COLO829 (cell line): ENCODE data around the gene IFT43.

ENCODE experiments used
- DNase-seq: peaks from one replicate; pipeline ENCODE4 v3.0.0; 2012; ENCODE audit warnings: low spot score

Gene IFT43

DNA sequence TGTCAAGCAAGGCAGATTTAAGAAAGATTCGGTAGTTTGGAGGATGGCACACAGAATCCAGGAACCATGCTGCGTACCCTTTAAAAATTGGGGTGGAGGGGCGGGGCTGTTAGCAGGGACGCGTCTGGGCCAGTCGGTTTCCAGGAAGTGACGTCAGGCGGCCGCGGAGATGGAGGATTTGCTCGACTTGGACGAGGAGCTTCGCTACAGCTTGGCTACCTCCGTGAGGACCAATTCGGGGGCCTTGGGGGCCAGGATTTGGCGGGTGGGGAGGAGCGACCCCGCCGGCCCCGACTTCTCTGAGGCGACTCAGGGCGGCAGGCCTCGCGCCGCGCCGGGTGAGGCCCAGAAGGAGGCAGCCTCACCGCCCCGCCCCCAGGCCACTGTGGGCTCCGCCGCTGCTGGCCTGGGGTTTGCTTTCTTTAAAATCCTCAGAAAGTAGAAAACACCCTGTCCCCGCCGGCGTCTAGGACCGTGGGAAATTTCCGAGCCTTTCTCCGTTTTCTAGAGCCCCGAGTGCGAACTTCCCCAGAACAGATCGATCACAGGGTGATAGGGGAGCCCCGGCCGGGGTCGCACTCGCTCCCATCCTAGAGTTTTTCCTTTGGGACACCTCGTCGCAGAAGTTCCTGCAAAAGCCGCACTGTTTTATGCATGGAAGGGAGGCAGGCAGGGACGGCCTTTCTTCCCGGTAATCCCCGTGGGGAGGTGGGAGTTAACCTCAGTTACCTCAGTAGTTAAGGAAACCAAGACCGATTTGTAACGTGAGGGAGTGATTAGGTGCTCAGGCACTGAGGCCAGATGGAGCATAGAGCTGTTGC, at the start of gene IFT43:
Gene IFT43 (plus strand): TSS at position 146 of the 821 bp plus-strand sequence. CDS start 24 bp downstream, at position 170.
- peak; percentile 59 for DNase-seq

DNA sequence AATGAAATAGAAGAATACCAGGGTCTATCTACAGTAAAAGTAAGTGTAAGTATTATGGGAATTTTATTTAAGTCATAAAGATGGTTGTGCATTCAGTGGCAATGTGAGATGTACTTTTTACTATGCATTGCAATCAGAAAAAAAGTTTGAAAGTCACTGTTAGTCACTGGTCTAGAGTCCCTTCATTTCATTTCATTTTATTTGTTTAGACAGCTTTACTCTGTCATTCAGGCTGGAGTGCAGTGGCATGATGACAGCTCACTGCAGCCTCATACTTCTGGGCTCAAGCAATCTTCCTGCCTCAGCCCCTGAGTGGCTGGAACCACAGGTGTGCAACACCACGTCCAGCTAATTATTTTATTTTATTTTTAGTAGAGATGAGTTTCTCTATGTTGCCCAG, 46.4 kb upstream of the IFT43 start:
- DNase-seq = no peak

DNA sequence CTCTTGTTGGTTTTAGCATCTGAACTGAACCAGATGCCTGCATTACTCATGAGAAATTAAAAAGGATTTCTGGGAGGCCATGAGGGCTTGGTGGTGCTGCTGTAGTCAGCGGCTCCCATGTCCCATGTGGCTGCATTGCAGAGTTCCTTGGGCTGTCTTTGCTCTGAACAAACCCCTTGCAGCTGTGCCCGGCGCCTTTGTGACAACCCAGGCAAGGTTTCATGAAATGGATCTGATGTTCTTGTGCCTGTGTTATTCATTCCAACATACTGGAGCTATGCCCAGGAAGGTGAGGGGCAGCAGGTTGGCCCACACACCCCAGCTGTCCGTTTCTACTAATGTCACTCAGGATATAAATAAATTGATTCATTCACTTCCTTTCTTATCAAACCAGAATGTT, 44.5 kb upstream of the IFT43 start:
- DNase-seq = no peak

DNA sequence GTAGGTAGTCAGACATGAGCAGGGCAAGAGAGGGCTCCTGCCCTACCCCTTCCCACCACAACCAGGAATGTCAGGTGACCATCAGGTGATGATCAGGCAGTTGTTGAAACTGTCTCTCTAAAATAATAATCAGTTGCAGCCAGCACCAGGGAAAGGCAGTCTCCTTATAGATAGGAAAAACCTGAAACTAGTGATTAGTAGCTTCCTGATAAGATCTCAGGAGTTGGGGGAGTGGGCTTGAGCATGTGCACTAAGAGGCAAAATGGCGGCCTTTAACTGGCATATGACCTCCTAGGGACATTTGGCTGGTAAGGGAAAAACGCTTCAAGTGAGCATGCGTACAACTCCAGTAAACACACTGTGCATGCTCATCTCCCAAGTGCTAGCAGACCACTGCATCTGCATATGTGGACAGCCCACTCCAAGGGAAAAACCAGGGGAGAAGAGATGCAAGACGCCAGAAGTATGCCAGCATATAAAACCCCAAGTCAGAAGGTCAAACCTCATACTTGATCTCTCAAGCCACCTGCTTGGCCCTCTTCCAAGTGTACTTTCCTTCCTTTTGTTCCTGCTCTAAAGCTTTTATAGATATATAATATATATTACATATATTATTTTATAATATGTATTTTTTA, 40.8 kb upstream of the IFT43 start:
- no peak for DNase-seq

DNA sequence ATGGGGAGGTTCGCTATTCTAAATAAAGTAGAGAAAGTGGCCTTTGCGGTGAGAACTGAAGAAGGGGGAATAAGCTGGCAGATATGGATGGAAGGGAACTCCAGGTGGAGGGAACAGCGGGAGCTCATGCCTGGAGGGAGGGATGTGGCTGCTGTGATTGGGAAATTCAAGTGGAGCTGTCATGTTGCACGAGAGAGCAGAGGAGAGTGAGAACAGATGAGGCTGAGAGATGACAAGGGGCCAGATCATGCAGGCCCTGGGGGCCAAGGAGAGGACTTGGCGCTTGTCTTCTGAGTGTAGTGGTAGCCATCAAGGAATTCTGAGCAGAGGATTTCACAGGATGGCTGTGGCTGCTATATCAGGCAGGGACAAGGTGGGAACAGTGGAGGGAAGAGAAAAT, 38.8 kb upstream of the IFT43 start:
- no peak for DNase-seq

DNA sequence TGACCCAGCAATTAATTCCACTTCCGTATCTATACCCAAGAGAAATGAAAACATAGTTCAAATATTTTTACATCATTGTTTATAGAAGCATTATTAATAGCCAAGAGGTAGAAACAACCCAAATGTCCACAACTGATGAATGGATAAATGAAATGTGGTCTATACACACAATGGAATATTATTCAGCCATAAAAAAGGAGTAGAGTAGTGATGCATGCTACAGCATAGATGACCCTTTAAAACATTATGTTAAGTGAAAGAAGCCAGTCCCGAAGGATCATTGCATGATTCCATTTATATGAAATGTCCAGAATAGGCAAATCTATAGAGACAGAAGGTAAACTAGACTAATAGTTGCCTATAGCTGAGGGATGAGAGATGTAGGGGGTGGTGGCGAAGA, 33.1 kb upstream of the IFT43 start:
- DNase-seq = no peak

DNA sequence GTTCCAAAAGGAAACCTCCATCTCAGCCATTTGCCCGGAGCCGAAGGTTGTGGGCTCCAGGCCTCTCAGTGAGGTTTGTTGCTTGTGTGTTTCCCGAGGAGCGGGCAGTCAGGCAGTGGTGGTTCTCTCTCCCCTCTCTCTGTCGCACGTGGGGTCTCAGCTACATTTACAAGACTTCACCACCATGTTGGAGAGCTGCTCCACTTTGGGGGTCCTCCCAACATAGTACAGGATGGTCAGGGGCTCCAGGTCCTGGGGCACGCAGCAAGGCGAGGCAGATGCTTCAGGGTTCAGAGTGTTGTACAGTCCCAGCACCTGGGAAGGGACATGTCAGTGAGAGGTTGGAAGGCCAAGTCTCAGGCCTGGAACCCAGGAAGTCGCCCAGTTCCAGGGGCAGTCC, 26.5 kb upstream of the IFT43 start:
- no peak for DNase-seq

DNA sequence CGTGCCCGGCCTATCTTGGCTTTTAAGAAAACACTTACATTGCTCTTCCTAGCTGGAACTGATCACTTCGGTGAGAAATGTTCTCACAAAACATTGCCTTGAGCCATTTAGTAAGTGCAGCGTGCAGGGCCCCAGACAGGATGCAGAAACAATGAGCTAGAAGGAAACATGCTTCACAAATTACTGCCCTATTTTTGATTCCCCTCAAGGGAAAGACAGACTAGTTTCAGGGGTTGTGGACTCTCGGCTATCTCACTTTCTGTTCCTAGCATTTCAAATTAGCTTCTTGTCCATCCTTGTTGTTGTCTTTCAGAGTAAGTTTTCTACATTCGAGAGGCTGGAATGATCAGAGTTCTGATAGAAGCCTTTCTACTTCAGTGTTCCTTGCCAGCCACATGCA, 25.3 kb upstream of the IFT43 start:
- DNase-seq = no peak

DNA sequence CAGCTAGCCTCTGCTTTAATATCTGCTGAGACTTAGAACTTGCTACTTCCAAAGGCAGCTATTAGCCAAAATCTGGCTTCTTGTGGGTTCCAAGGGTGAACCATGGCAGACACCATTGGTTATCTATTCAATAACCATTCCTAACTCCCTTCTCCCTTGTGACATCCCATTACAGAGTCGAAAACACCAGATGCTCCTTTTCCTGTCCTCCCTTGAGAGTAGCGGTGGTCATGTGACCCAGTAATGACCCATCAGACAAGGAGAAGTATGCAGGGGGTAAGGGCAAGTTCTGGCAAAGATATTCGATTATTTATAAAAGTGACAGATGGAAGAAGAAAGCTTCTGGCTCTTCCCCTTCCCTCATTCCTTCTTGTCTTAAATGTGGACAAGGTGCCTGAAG, 23.9 kb upstream of the IFT43 start:
- no peak for DNase-seq

DNA sequence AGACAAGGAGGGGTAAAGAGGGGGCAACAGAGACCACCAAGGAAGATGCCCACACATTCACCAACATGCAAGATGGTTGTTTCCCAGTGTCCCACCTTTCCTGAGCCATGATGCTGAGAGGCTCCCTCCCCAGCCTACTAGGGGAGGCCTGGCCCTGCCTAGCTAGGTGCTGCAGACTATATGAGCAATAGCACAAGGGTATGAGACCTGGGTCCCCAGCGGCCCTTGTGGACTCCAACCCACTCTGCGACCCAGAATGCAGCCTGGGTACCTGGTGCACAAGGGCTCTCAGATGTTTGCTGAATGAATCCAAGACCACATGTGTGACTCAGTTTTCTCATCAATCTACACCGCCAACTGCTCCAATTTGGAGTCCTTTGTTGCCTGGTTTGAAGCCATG, 17.7 kb upstream of the IFT43 start:
- no peak for DNase-seq

DNA sequence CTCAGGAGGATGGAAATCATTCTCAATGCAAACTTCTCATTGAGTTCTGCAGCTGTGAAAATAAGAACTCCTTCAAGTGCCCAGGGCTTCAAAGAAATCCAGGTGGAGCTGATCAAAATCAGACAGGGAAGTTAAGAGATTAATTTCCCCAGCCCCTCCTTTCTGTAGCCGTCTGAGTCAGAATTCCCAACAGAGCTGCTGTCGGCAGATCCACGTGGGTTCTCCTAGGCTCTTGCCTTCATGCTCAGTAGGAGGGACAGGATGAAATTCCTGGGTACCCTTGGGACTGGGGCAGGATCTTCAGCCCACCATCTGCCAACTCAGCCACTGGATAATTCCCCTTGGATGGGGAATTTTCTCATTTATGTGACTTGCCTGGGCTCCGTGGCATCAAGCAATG, 17.1 kb upstream of the IFT43 start:
- DNase-seq = no peak

DNA sequence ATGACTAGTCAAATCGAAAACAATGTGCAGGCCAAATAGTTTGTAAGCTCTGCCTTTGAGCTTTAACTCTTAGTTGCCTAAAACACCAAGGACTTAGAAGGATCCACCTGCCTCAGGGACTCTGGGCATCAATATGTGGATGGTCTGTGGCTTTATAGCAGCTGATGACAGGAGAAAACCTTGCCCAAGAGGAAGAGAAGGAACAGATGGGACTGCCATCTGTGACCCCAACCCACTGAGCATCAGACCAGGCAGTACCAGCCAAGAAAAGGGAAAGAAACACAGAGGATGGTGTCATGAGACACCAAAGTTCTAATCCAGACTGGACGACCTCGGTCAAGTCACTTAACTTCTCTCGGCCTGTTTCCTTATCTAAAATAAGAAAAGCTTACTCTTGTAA, 16.4 kb upstream of the IFT43 start:
- no peak for DNase-seq

DNA sequence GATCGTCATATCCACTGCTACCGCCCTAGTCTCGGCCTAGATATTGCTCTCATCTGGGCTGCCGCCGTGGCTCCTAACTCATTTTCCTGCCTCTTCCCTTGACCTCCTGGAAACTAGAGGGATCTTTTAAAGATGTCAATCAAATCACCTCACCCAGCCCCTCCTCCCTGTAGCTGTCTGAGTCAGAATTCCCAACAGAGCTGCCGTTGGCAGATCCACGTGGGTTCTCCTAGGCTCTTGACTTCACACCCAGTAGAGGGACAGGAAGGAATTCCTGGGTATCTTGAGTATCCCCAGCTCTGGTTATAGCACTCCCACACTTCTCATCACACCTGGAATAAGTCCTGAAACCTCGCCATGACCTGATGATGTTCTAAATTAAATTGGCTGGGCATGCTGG, 15.7 kb upstream of the IFT43 start:
- no peak for DNase-seq

DNA sequence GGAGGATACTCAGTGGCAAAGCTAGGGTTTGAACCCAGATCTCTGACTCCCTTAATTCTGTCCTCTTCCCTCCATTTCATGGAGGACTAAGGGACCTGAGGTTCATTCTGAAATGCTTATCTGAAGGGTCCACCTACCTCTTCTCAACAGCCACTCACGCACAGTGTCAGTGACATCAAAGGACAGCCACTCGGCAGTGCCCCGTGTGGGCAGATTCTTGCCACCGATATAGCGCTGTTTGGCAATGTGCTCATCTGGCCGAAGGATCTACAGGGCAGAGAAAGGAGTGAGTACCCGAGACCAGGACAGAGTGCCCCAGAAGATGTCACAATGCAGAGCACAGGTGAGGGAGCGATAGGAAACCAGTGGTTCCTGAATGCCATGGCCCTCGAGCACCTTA, 14.6 kb upstream of the IFT43 start:
- no peak for DNase-seq

DNA sequence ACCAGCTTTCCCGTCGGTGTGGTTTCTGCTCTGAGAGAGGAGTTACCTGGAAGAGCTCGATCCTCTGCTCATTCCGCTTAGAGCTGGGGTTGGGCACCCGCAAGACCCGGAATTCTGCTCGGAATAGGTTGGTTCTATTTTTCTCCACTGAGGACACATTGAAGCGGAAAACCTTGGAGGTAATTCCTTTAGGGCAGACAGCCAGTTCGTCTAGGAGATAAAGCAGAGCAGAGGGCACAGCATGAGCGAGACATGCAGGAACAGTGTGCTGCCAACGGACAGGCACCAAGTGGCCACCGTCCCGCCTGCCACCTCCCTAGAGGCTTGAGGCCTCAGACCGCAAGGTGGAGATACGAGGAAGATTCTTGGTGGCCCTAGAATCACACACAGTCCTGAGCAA, 14.1 kb upstream of the IFT43 start:
- no peak for DNase-seq

DNA sequence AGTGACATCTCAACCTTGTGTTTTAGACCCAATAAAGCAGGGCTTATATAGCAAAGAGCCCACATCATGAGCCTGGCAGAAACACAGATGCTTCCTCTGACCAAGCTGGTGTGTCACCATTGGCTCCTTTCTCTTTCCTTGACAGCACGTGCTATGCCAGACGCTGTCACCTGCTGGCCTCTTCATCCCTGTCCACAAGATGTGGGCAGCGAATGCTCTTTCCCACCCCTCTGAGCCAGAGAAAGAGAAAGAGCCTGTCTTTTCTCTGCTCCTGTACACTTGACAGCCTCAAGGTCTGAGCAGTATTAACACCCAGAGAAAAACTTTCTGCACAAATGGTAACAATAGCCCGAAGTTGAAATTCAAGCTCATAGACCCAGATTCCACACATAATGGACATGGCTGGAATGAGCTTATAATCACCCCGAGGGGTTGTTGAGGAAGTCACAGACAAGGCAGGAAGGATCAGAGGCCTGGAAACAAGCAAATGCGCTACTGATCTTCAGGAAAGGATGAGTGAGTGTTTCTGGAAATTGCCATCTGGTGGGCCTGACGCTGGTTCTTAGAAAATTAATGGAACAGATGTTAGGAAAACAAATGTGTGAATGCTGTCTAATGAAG, 12.7 kb upstream of the IFT43 start:
- DNase-seq = no peak

DNA sequence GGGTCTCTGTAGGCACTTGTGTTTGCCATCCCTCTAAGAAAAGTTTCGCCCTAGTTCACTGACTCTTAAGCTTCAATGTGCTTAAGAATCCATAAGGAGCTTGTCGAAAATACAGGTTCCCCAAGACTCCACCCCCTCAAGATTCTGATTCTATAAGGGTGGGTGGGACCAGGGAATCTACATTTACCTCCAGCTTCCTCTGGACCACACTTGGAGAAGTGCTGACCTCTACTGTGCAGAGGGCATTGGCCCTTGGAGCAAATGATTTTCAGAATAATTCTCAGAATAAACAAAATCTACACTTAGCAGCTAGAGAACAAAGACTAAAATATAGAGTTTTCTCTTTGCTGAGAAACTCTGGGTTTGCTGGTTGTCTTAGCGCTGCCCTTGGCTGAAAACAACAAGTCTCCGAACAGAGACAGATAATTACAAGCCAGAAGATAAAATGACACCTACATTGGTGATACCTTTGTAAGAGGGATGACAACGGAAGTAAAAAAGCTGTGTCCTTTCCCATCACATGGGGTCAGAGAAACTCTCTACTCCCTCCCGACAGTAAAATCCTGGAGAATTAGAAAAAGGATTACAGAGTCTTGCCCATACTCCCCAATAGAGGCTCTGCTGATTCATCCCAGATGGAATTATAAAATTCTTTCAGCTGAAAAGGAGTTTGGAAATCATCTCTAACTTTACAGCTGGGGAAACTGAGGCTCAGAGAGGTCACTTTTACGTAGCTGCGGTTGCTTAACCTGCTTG, 8.6 kb upstream of the IFT43 start:
- no peak for DNase-seq

DNA sequence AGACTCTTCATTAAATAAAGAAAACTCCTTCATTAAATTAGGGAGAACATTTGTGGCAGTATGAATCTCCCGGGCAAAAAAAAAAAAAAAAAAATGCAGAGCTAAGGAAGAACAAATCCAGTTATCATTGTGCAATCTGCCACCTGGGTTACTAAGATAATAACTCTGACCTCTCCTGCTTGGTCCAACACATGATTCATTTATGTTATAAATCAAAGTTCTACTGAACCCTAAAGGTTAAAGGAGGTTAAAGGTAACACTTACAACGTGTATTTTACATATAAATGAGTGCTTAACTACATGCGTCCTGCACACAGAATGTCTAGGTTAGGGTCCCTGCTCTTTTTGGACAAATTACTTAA, 8.0 kb upstream of the IFT43 start:
- no peak for DNase-seq

DNA sequence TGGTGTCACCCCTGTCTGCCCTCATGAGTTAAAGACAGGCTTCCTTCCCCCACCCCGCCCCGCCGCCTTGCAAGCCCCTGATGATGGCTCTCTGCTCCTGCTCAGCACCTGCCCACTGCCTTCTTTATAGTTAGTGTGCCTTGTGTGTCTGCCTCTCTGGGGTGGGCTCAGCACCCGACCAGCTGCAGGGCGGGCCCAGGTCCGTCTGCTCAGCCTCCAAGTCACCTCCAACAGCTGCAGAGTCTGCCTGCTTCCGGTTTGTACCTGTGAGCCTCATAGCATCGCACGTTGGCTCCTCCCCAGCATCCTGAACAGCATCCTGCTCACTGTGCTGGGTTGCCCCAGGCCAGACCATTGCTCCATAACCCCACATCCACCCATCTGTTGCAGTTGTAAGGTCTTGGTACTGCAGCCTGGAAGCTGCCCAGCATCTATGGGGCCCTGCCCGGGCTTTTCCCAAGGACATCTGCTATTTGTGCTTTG, 7.3 kb upstream of the IFT43 start:
- no peak for DNase-seq

DNA sequence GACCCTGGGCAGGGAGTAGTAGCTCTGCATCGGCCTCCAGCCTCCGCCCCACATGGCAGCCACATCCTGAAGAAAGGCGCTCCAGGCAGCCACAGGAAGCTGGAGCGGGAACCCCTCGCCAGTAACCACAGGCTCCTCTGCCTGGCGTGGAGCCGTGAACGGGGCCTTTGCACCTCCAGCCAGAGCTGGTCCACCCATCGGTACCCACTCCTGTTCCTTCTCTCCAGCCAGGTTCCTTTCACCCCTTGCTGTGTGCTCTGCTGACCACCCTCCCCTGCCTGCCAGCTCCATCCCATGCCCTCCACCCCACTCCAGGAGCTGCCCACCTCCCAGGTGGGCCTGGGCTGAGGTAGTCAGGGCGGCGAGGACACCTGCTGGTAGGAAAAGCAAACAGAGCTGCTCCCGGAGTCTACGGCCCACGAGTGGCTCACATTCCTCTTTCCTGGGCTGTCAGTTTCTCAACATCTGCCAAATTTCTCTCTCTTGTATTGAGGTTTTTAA, 6.4 kb upstream of the IFT43 start:
- peak; percentile 33 for DNase-seq

DNA sequence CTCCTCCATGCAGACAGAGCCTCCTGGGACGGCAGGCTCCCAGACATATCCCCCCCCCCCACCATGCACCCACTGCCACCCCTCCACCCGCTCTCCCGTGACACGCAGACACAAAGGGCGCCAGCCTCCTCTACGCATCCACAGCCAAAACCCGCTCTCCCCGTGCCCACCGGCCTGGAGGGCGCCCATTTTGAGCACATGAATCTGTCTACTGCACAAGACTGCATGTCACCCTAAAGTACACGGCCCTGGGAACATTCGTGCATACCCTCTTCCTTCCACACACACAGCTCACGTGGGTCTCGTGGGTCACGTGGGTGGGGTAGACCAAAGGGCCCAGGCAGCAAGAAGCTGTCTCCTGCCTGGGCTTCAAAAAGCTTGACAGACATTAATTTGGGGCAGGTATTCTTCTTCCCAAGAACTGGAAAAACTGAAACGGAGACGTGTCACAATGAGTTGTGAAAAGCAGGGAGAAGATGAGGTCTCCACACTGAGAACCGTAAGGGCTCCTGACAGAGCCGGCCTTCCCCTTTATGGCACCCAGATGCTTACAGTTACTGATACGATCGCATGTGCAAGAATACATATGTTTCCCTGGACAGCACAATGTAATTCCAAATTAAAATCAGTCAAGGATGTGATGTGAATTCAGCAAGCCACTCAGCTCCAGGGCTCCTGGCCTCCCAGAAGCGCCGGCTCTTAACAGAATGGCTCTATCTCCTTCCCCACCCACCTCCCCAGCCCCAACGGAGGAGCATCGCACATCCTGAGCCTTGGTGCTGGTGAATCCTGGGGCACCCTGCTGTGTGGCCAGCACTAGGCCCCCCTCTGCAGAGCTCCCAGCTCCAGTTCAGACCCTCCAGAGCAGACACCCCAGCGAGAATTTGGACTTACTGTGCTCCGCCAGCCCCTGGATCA, 5.7 kb upstream of the IFT43 start:
- no peak for DNase-seq
